GM18502 (cell line): ENCODE measurements around the gene FDX2.

Experiments used
- ATAC-seq: cut with Tn5 transposase; IDR thresholded peaks from one replicate; pipeline ENCODE4 v1.9.1; 2021; ENCODE audit warnings: mild to moderate bottlenecking; ENCODE audit not compliant: unreplicated experiment, poor library complexity

Gene FDX2

DNA sequence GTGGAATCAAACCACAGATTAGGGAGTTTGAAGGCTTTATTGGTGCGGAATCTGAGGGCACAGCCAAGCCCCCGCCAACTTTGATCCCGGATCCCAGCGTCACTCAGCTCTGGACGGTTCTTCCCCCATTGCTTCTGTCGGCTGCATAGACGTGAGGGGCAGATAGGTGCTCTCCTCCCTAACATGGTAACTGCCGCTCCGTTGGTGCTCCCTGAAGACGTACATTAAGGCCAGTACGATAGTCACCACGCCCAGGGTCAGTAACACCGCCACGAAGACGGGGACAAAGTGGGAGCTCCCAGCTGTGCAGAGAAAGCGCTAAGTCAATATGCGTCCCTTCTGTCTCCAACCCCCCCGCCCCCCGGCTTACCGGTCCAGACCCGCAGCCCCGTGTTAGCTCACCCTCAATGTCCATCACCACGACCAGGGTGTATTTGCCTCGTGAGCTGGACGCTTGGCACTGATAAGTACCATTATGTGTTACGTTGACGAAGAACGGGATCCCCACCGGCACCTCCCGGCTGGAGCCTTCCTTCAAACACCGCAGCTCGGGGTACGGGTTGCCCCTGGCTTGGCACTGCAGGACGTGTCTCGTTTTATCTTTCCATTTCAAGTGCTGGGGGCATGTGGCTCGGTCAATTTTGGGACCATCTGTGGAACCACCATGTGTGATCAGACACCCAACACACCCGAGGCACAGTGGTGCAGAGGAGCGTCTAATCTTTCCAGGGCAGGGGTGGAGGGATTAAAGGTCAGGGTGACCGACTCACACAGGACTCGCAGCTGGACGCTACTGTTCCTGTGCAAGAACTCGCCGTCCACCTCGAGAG is 18.2 kb upstream of the FDX2 start:
- peak; percentile 21 for ATAC-seq

DNA sequence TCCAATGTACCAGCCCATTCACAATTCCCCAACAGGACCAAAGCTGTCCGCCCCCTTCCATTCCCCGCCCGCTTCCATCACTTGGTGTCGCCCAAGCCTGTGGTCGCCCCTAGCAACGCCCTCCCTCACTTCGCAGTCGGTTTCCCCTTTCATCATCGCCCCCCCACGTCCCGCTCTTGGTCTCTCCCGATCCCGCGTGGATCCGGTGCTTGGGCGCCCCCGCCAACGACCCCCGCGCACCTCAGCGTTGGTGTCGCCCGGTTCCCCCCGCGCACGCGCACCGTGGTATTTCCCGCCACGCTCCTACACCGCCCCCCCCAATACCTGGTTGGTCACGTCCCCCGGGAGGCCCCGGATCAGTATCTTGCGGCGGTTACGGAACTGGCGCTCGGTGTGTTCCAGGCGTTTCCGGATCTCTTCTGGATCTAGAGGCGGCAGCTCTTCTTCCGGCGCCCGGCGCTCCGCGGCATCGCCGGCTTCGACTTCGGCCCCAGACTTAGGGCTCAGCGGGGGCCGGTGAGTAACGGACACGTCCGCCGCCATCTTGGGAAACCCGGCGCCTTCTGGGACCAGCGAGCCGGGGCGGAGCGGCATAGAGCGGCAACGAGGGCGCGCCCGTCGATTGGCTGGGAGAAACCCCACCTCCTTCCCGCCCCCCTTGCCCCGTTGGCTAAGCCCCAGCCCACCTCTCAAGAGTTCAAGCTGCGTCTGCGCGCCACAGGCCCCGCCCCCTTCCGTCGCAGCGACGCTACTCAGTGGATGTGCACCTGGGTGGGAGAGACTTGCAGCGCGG is 17.3 kb upstream of the FDX2 start, which contains the start of gene RAVER1:
RAVER1 (minus strand) TSS at position 565 of the 793 bp plus-strand sequence; CDS start at position 543, 22 bp downstream.
- peak; percentile 88 for ATAC-seq

DNA sequence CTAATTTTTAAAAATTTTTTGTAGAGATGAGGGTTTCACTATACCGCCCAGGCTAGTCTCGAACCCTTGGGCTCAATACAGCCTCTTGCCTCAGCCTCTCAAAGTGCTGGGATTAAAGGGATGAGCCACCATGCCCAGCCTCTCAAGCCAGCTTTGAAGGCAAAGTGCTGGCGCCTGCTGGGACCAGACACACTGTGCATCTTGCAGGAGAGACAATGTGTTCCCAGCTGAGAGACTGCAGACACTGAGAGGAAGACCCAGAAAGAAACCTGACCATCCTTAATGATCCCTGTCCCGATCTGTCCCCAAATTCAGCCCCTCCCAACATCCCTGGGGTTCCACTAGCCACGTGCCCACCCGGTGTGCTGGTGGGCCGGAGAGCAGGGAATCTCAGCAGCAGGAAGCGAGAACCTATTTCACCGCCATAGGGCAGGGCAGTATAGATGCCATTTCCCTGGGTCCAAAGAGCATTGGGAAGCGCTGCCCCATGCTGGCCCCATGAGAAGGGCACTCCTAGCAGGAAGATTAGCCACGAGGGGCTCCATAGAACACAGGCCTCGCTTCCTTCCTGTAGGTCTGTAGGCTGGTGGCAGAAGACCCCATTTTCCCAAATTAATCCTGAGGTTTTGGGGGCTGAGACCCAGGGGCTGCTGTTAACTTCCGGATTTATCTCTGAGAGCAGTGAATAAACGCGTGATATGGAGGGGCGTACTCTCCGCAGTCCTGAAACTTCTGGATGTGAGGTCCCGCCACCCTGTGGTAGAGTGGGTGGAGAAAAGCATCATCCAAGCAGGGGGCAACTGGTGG is 16.5 kb upstream of the FDX2 start:
- no peak for ATAC-seq

DNA sequence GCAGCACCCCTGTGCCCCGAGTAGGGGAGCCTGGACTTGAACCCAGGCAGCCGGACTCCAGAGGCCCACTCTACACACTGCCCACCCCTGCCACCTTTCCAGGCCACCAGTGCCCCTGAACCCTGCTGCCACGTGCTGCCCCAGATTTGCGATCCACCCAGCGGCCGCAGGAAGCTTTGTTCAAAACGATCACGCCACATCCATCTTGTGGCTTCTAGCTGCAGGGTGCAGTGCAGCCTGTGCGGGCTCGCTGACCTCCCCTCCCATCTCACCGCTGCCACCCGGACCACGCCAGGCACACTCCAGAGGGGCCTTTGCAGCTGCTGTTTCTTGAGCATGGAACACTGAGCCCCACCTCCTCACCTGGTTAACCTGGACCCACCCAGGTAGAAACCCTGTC is 13.7 kb upstream of the FDX2 start:
- no peak for ATAC-seq

DNA sequence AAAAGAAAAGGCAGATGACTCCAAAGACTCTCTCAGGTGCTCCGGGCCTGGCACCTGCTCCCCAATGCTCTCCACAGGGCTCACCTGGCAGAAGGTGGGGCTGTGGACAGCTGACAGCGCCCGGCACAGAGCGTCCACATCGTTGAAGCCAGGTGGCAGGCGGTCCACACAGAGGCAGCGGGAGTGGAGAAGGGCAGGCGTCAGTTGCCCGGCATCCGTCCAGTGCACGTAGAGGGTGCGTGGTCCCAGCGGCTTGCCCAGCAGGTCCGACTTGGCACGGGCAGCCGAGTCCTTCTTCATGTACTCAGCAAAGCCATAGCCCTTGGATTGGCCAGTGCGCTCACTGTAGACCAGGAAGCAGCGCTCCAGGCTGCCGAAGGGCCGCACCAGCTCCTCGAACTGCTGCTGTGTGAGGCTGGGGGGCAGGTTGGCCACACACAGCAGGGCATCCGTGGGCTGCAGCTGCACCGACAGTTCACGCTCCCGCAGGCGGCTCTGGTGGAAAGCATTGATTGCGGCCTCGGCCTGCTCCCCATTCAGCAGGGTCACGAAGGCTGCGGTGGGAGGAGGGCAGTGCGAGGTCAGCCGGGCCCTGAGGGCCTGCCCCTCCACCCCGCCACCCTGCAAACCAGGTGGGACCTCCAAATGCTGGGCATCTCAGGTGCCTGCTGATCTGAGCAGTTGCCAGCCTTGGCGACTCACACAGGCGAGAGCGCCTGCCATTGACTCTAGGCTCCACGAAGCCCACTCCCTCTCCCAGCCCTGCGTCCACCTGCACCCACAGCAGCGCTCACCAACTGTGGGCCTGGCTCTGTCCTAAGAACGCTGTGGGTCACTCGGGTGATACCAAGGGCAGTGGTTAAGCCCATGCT is 13.0 kb upstream of the FDX2 start:
- ATAC-seq: no peak

DNA sequence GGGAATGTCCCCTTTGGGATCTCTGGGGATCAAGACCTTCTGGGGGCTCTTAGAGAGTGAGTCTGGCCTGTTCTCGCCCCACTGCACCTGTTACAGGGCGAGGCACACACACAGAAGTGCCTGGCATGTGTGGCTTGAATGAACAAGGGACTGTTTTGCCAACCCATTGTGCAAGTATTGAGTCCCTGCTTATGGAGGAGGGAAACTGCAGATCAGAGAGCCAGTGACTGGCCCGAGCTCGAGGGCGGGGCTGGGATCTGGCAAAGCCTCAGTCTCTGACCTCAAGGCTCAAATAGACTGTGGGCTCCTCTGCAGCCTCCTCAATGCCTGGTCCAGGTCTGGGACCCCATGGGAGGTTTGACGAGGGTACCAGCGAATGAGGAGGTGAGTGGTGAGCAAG is 12.0 kb upstream of the FDX2 start:
- ATAC-seq: no peak

DNA sequence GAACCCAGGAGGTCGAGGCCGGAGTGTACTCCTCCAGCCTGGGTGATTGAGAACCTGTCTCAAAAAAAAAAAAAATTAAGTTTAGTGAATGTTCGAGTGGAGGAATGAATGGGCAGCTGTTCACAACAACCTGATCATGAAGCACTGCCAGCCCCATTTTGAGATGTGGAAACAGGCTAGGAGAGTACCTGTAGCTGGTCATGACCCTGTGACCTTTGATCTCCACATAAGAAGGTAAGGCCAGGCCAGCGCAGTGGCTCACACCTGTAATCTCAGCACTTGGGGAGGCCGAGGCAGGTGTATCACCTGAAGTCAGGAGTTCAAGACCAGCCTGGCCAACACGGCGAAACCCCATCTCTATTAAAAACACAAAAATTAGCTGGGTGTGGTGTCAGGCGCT is 9.9 kb upstream of the FDX2 start:
- no peak for ATAC-seq

DNA sequence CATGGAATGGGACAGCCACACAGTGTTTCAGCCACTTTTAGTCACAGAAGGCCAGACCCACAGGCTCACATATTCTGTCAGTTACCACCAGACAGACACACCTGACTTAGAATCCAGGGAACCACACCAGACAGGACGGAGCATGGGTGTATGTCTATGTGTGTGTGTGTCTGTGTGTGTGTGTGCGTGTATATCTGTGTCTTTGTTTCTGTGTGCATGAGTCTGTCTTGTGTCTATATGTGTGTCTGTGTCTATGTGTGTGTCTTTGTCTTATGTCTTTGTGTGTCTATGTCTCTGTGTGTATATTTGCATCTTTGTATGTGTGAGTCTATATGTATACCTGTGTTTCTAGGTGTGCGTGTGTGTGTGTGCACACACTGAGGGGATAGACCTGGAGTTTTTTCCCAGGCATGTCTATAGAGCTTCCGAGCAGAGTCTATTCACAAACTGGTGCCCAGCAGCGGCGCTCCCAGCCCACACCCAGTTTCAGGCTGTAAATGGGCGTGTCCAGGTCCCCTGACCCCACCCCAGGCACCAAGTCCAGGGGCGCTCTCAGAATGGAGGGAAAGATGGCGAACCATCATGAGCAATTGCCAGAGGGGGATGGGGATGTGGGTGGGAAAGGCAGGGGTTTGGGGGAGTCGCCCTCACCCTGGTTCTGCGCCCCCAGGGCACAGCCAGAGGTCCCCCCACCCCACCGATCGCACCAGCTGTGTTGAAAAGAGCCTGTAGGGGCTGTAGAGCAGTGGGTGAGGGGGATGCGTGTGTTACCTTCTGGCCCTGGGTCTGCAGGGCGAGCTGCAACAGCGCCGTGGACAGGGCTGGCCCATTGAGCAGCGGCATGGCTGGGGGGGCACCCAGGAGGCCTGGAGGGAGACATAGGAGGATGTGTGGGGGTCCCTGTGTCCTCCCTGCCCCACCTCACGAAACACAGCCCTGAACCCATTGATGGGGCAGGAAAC is 6.3 kb upstream of the FDX2 start:
- no peak for ATAC-seq

DNA sequence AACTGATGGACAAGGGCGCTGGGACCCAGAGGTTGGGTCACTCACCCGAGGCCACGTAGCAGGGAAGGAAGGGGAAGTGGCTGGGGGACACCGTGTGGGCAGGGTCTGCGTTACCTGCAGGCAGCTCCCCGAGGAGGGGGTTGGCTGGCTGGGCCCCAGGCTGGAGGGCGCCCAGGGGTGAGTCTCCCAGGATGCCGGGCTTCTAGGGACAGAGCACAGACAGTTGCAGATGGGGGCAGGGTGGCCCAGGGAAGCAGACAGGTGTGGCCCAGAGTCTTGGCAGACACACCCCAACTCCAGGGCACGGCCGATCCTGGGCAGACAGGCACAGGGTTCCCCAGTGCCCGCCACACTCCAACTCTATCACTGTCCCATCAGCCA is 5.6 kb upstream of the FDX2 start:
- ATAC-seq: no peak

DNA sequence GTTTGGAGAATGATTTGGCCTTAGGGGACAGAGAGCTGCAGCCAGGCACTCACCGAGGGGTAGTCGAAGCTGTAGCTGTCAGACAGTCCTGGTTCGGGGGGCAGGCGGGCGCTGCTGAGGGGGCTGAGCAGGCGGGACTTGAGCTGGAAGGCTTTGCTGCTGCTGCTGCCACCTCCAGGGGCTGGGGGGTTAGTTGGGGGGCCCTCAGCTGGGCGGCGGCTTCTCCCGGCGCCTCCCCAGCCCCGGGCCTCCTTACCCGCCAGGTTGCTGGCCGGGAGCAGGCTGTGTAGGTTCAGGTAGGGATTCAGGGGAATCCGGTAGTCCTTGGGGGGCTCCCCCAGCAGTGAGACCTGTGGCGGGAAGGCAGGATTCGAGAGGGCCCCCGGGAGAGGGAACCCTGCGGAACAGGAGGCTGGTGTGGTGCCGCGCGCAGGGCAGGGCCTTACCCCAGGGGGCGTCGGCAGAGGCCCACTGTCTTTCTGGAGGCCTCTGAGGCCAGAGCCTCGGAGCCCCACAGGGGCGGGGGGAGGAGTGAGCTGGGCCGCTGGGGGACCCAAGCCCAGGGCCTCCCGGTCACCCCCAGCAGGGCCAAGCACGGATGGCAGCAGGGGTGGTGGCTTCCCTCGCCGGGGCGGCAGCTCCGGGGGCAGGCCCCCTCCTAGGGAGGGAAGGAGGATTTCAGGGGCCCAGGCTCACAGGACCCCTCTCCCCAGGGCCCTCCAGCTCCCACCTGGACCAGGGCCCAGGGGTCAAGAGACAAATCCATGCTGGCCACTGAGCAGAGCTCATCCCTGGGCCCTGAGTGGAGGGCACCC is 5.0 kb upstream of the FDX2 start:
- no peak for ATAC-seq

DNA sequence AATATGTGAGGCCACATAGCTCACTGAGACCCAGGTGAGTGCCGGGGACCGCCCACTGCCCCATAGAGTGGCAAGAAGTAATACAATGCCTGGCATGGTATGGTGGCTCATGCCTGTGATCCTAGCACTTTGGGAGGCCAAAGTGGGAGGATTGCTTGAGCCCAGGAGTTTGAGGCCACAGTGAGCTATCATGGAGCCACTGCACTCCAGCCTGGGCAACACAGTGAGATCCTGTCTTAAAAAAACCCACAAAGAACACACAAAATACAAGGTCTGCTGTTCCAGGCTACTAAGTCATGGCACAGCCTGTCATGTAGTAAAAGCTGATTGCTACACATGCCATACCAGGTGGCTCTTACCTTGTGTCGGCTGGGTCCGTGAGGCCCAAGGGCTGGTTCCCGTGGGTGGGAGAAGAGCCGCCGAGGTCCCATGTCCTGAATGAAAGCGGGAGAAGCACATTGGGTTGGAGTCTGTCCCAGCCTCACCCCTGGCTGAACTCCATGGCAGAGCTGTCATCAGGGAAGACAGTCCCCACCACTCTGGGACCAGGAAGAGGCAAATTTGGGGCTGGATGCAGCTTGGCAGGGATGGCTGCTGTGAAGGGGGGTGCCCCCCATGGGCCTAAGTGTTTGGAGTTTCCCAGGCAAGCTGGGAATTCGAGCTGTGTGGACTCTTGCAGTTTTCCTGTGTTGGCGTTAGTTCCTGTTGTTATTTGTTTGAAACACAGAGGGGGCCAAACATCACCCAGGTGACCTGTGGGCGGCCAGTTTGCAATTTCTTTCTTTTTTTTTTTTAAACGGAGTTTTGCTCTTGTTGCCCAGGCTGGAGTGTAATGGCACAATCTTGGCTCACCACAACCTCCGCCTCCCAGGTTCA is 3.2 kb upstream of the FDX2 start:
- no peak for ATAC-seq

DNA sequence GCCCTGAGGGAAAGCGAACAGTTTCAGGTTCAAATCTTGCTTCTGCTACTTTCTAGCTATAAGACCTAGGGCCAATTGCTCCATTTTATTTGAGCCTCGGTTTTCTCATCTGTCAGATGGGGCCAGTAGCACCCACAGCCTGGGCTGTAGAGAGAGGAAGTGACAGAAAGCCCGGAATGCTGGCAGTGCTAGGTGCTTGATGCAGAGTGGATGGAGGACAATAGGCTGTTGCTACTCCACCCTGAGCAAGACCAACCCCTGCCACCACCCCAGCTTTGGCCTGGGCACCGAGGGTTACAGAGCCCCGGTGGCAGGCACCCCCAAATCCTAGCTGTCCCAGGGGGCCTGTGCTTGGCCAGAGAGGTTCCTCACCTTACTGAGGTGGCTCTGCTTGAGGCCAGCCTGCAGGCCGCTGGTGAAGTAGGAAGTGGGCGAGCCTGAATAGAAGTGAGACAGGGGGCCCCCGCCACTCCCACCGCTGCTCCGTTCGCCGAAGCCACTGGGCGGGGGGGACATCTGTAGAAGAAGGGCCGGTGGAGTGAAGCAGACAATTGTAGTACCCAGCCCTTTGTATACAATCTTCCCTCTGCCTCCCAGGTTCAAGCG is 2.1 kb upstream of the FDX2 start:
- no peak for ATAC-seq

DNA sequence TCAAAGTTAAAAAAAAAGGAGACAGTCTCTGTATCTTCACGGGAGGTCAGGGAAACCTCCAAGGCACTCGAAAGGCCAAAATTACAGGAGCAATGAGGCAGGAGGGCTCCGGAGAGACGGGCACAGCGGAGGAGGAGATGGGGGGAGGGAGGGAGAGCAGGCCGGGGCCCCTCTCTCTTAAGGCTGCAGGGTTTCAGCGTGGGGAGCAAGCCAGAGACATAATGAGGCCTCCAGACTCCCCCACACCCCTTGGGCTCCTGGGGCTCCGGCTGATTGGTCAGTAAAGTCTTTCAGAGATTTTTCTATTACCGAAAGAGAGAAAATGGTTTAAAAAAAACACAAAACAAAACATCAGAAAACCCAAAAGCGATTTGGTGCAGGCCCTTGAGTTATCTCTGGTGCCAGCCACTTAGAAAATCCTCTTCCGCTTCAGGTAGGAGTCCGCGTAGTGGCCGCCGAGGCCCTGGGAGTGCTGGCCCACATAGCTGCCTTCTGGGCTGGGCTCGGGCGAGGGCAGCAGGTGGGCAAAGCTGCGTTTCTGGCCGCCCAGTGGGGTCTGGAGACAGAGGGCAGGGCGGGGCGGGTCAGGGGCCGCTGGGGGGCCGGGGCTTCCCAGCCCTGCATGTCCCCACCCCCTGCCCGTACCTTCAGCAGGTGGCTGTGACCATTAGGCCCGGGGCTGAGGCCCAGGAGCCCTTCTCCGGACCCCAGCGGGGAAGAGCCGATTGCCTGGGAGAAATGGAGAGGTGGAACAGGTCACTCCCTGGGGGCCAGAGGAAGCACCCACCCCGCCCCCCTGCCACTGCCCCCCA is 1.4 kb upstream of the FDX2 start:
- ATAC-seq: no peak

DNA sequence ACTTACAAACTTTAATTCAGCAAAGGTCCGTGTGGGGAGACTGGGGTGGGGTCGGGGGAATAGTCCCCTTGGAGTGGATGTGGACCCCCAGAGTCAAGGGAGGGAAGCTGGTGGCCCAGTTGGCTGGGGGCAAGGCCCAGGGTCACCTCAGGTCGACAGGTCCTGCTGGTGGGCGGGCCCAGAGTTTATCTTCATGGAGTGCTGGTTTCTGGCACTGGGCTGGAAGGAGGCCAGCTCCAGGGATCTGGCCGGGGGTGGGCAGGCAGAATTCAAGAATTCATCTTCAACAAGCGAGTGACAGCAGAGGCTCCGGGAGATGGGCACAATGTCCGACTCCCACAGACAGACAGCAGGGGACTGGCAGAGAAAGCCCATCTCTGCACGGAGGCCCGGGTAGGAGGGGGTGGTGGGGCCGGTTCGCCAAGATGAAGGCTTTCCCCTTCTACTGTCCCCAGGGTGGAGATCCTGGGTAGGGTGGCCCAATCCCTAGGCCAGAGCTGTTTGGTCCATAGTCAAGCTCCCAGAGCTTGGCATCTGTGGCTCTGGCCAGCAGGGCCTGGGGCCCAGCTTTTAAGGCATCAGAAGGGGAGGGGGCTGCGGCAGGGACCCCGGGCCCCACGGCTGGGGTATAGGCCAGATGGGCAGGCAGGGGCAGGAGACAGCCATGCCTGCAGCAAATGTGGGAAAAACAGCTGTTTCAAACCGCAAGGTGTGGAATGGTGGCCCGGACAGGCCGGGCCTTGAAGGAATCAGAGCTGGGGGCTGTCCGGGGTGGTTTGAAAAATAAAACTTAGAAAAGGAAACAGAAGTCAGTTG is 622 bp upstream of the FDX2 start:
- ATAC-seq: peak; percentile 11

DNA sequence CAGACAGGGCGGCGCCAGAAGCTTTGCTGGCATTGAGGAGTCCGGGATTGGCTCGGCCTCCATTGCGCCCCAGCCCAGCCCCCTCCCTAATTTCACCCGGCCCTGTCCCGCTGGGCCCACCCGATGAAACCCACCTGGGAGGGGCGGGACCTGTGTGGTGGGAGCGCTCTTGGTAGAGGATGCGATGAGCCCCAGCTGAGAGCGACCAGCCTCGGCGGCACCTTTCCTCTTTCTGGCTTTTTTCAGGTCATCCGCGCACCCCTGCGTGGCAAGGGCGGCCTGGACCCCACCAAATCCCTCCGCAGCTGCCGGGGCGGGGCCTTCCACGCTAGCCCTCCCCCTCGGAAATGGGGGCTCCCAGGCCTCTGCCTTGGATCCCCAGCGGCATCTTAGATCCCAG is 6.4 kb downstream of the FDX2 start, which contains the start of gene ZGLP1:
ZGLP1 (minus strand) TSS at position 393 of the 400 bp plus-strand sequence.
- ATAC-seq: no peak
